Activated naive CD4-positive, alpha-beta T cell treated with anti-CD3 and anti-CD28 coated beads for 36 hours (primary cell): Measurements from ENCODE around the gene KY. TPM values are rescaled to one million over a fixed set of nuclear protein-coding genes. Genes with fewer than 3 reads are reported as not detected.

ENCODE experiments used
- CTCF ChIA-PET: fragments of 350-600 bp; sonication (Branson Sonifier 250); formaldehyde crosslinking; loops from one replicate; lab custom pipeline; 2021; ENCODE audit warnings: antibody characterized with exemption; lab: Charles Lee
- DNase-seq: peaks from one replicate; pipeline ENCODE4 v3.0.0-alpha.2; 2020
- H3K27ac Mint-ChIP-seq: one replicate; pipeline ENCODE4 v1.8.0; 2021; ENCODE audit warnings: mild to moderate bottlenecking, mixed read lengths
- H3K27me3 Mint-ChIP-seq: one replicate; pipeline ENCODE4 v1.8.0; 2021; ENCODE audit warnings: low read depth, mixed read lengths
- H3K36me3 Mint-ChIP-seq: one replicate; pipeline ENCODE4 v1.8.0; 2021; ENCODE audit warnings: low read depth, mixed read lengths
- H3K4me1 Mint-ChIP-seq: one replicate; pipeline ENCODE4 v1.8.0; 2021; ENCODE audit warnings: low read depth, mixed read lengths
- H3K4me3 Mint-ChIP-seq: one replicate; pipeline ENCODE4 v1.8.0; 2021; ENCODE audit warnings: mild to moderate bottlenecking, moderate library complexity, mixed read lengths
- H3K9me3 Mint-ChIP-seq: one replicate; pipeline ENCODE4 v1.8.0; 2021; ENCODE audit warnings: mixed read lengths
- intact Hi-C: fragments of 100-400 bp; cut with micrococcal nuclease; formaldehyde crosslinking; loops from one replicate; pipeline ENCODE4 v1.15.1; 2023
- total RNA-seq, 2 experiments: library from RNA; stranded (reverse); gene quantifications; one replicate each; pipeline ENCODE4 v1.2.3, GENCODE V29; 2021

The KY gene
- total RNA-seq, 2 experiments from 2014 or later = not detected

GRCh38 chr3:134567605-134568004, 83.2 kb downstream of the KY start:
- no peak overlapping the region for H3K4me3 Mint-ChIP-seq
- H3K36me3 Mint-ChIP-seq = peaks cover 11% of the 10 kb centered on the region
- no peak for DNase-seq
- CTCF ChIA-PET = no interaction called here
- no peaks in the 10 kb centered on the region for H3K4me1 Mint-ChIP-seq
- intact Hi-C loops = no loop called here
- H3K27me3 Mint-ChIP-seq = no peaks in the 10 kb centered on the region
- no peak overlapping the region for H3K27ac Mint-ChIP-seq
- peaks cover 29% of the 10 kb centered on the region for H3K9me3 Mint-ChIP-seq

- DNase-seq = no peak
- H3K27me3 Mint-ChIP-seq = no peaks in the 10 kb centered on the region
- CTCF ChIA-PET = interaction anchor here (0.6 kb wide), 1 partner anchor 25 kb away, joined by 3 read pairs; no protein-coding TSS in a partner anchor
- H3K9me3 Mint-ChIP-seq = peaks cover 14% of the 10 kb centered on the region
- H3K4me3 Mint-ChIP-seq = no peak overlapping the region
- no peaks in the 10 kb centered on the region for H3K4me1 Mint-ChIP-seq
- H3K27ac Mint-ChIP-seq = no peak overlapping the region
- H3K36me3 Mint-ChIP-seq = peaks cover 19% of the 10 kb centered on the region
- intact Hi-C loops = no loop called here
These were observed 85.8 kb downstream of the KY start for GRCh38 chr3:134564991-134565390.

DNA sequence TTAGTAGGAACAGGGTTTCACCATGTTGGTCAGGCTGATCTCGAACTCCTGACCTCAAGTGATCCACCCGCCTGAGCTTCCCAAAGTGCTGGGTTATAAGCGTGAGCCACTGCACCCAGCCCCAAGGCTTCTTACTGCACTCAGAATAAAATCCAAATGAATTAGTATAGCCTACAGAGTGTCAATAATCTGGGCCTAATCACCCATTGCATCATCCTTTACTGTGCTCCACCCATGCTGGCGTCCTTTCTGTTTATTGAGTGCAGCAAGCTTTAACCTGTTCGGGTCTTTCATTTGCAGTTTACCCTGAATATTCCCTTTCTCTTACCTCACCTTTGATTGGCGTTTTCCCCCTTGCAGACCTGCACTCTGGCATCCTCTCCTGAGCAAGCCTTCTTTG, 87.2 kb downstream of the KY start:
- DNase-seq = no peak
- Mint-ChIP-seq H3K36me3 (peaks cover 21% of the 10 kb centered on the region), H3K4me3 (no peak overlapping the region), H3K4me1 (no peaks in the 10 kb centered on the region), H3K9me3 (peaks cover 3% of the 10 kb centered on the region), H3K27me3 (no peaks in the 10 kb centered on the region), H3K27ac (no peak overlapping the region)
- CTCF ChIA-PET = no interaction called here
- intact Hi-C loops = no loop called here

GRCh38 chr3:134562055-134562454, 88.8 kb downstream of the KY start:
- Mint-ChIP-seq H3K4me1 (no peaks in the 10 kb centered on the region), H3K27me3 (no peaks in the 10 kb centered on the region), H3K36me3 (peaks cover 24% of the 10 kb centered on the region), H3K9me3 (no peaks in the 10 kb centered on the region), H3K4me3 (no peak overlapping the region), H3K27ac (no peak overlapping the region)
- intact Hi-C loops = no loop called here
- DNase-seq = no peak
- CTCF ChIA-PET = no interaction called here

GRCh38 chr3:134559591-134559990, 91.2 kb downstream of the KY start:
- Mint-ChIP-seq H3K9me3 (no peaks in the 10 kb centered on the region), H3K27ac (no peak overlapping the region), H3K27me3 (no peaks in the 10 kb centered on the region), H3K36me3 (peaks cover 24% of the 10 kb centered on the region), H3K4me3 (no peak overlapping the region), H3K4me1 (no peaks in the 10 kb centered on the region)
- CTCF ChIA-PET = no interaction called here
- DNase-seq = no peak
- intact Hi-C loops = no loop called here

Other genes starting within 250 kb of the KY start
- gene ANAPC13, start 165.0 kb downstream of the KY start, total RNA-seq = 10 to 100 TPM; 42.6 to 44.7 TPM
- gene CEP63, start 165.0 kb downstream of the KY start, total RNA-seq = 10 to 100 TPM; 26.9 to 27.0 TPM
- gene EPHB1, start 144.2 kb upstream of the KY start, total RNA-seq = under 1 TPM in 1 of 2 experiments, not detected in 1; 0.32 TPM